H9 (cell line): ENCODE results near the gene DCDC1. TPM values are rescaled to one million over a fixed set of nuclear protein-coding genes. Genes with fewer than 3 reads are reported as not detected.

Source experiments
- DNase-seq: peaks from one replicate; pipeline ENCODE4 v3.0.0-alpha.2; 2017
- H2AFZ ChIP-seq: one replicate; pipeline ENCODE4 v1.6.1; 2013; ENCODE audit warnings: mild to moderate bottlenecking, low read length, control low read depth, moderate library complexity
- H2AK5ac ChIP-seq: 2 replicates; pipeline ENCODE4 v1.6.1; 2013; ENCODE audit warnings: low read length, control low read depth, mixed read lengths; ENCODE audit not compliant: insufficient read length
- H2BK120ac ChIP-seq: one replicate; pipeline ENCODE4 v1.6.1; 2013; ENCODE audit warnings: low read depth, mild to moderate bottlenecking, low read length, control low read depth, inconsistent platforms; ENCODE audit not compliant: poor library complexity, severe bottlenecking
- H2BK12ac ChIP-seq: 2 replicates; pipeline ENCODE4 v1.6.1; 2013; ENCODE audit warnings: low read length, control low read depth, mixed read lengths, low read depth; ENCODE audit not compliant: insufficient read length
- H2BK15ac ChIP-seq: 2 replicates; pipeline ENCODE4 v1.6.1; 2013; ENCODE audit warnings: low read depth, low read length, control low read depth
- H2BK20ac ChIP-seq: one replicate; pipeline ENCODE4 v1.6.1; 2013; ENCODE audit warnings: low read depth, mild to moderate bottlenecking, low read length, control low read depth, inconsistent platforms; ENCODE audit not compliant: poor library complexity, severe bottlenecking
- H2BK5ac ChIP-seq: 2 replicates; pipeline ENCODE4 v1.6.1; 2013; ENCODE audit warnings: low read length, control low read depth, mixed read lengths; ENCODE audit not compliant: insufficient read length
- H3K14ac ChIP-seq: 2 replicates; pipeline ENCODE4 v1.6.1; 2013; ENCODE audit warnings: low read length, control low read depth; ENCODE audit not compliant: insufficient read depth
- H3K18ac ChIP-seq: 2 replicates; pipeline ENCODE4 v1.6.1; 2013; ENCODE audit warnings: low read depth, mild to moderate bottlenecking, mixed read lengths, low read length, control low read depth; ENCODE audit not compliant: insufficient read length
- H3K23ac ChIP-seq: 2 replicates; pipeline ENCODE4 v1.6.1; 2013; ENCODE audit warnings: low read length, control low read depth, mixed read lengths, low read depth; ENCODE audit not compliant: insufficient read length
- H3K23me2 ChIP-seq: 2 replicates; pipeline ENCODE4 v1.6.1; 2013; ENCODE audit warnings: low read depth, mild to moderate bottlenecking, mixed read lengths, low read length, control low read depth; ENCODE audit not compliant: insufficient read length, poor library complexity, severe bottlenecking
- H3K27ac ChIP-seq: 2 replicates; pipeline ENCODE4 v1.5.1; 2013; ENCODE audit warnings: low read length, control low read depth, mixed read lengths, low read depth; ENCODE audit not compliant: insufficient read length
- H3K27me3 ChIP-seq: 2 replicates; pipeline ENCODE4 v1.6.1; 2013; ENCODE audit warnings: low read length, control low read depth, inconsistent platforms; ENCODE audit not compliant: insufficient read depth
- H3K4ac ChIP-seq: 2 replicates; pipeline ENCODE4 v1.6.1; 2013; ENCODE audit warnings: low read depth, mild to moderate bottlenecking, control low read depth, inconsistent platforms, low read length, moderate library complexity
- H3K4me1 ChIP-seq: 2 replicates; pipeline ENCODE4 v1.6.1; 2013; ENCODE audit warnings: low read length, control low read depth, inconsistent platforms; ENCODE audit not compliant: insufficient read depth
- H3K4me2 ChIP-seq: 2 replicates; pipeline ENCODE4 v1.6.1; 2013; ENCODE audit warnings: low read length, control low read depth, mixed read lengths; ENCODE audit not compliant: insufficient read length, insufficient read depth
- H3K56ac ChIP-seq: 2 replicates; pipeline ENCODE4 v1.6.1; 2013; ENCODE audit warnings: low read depth, mild to moderate bottlenecking, mixed read lengths, low read length, control low read depth; ENCODE audit not compliant: insufficient read length
- H3K79me1 ChIP-seq: 2 replicates; pipeline ENCODE4 v1.6.1; 2013; ENCODE audit warnings: low read depth, mild to moderate bottlenecking, moderate library complexity, low read length, control low read depth, inconsistent platforms; ENCODE audit not compliant: insufficient read depth, poor library complexity, severe bottlenecking
- H3K79me2 ChIP-seq: 2 replicates; pipeline ENCODE4 v1.6.1; 2013; ENCODE audit warnings: low read length, control low read depth, inconsistent platforms; ENCODE audit not compliant: insufficient read depth
- H3K9ac ChIP-seq: 2 replicates; pipeline ENCODE4 v1.6.1; 2013; ENCODE audit warnings: low read length, control low read depth, mixed read lengths; ENCODE audit not compliant: insufficient read length; ENCODE audit errors: extremely low read depth
- H3K9me3 ChIP-seq: one replicate; pipeline ENCODE4 v1.6.1; 2013; ENCODE audit warnings: low read depth, low read length, inconsistent platforms; ENCODE audit not compliant: control insufficient read depth
- H3T11ph ChIP-seq: one replicate; pipeline ENCODE4 v1.6.1; 2013; ENCODE audit warnings: mild to moderate bottlenecking, low read length, control low read depth, inconsistent platforms
- H4K20me1 ChIP-seq: one replicate; pipeline ENCODE4 v1.6.1; 2013; ENCODE audit not compliant: control insufficient read depth, insufficient read length, insufficient read depth
- H4K5ac ChIP-seq: 2 replicates; pipeline ENCODE4 v1.6.1; 2013; ENCODE audit warnings: low read depth, mild to moderate bottlenecking, mixed read lengths, low read length, control low read depth; ENCODE audit not compliant: insufficient read length
- H4K8ac ChIP-seq: replicated peaks from 2 replicates; pipeline ENCODE4 v1.6.1; 2013; ENCODE audit warnings: low read length, control low read depth, mixed read lengths, low read depth; ENCODE audit not compliant: insufficient read length
- H4K91ac ChIP-seq: 2 replicates; pipeline ENCODE4 v1.6.1; 2013; ENCODE audit warnings: low read depth, mild to moderate bottlenecking, moderate library complexity, mixed read lengths, low read length, control low read depth; ENCODE audit not compliant: insufficient read length
- H3K27ac Mint-ChIP-seq, 3 experiments: 2 replicates in 2 of 3; 3 replicates in 1 of 3; pipeline ENCODE4 v1.8.0; 2020 to 2021; ENCODE audit warnings: mixed read lengths in 3 of 3, mild to moderate bottlenecking in 1 of 3, moderate library complexity in 1 of 3
- H3K27me3 Mint-ChIP-seq: 2 replicates; pipeline ENCODE4 v1.8.0; 2021; ENCODE audit warnings: low read depth, mild to moderate bottlenecking, moderate library complexity, mixed read lengths
- H3K36me3 Mint-ChIP-seq, 3 experiments: 2 replicates in 2 of 3; 3 replicates in 1 of 3; pipeline ENCODE4 v1.8.0; 2020 to 2021; ENCODE audit warnings: low read depth in 3 of 3, mixed read lengths in 3 of 3; ENCODE audit not compliant: insufficient read depth in 1 of 3
- H3K4me1 Mint-ChIP-seq, 2 experiments: 2 replicates each; pipeline ENCODE4 v1.8.0; 2020; ENCODE audit warnings: mixed read lengths in 2 of 2
- H3K4me3 Mint-ChIP-seq, 2 experiments: 2 replicates in 1 of 2; 3 replicates in 1 of 2; pipeline ENCODE4 v1.8.0; 2020 to 2021; ENCODE audit warnings: mild to moderate bottlenecking in 2 of 2, mixed read lengths in 2 of 2, moderate library complexity in 1 of 2
- H3K9me3 Mint-ChIP-seq, 2 experiments: 2 replicates in 1 of 2; 3 replicates in 1 of 2; pipeline ENCODE4 v1.8.0; 2020; ENCODE audit warnings: mild to moderate bottlenecking in 2 of 2, mixed read lengths in 2 of 2, moderate library complexity in 1 of 2
- CTCF ChIP-seq: fragments of 200-600 bp; sonication (generic); conservative IDR thresholded peaks from 3 replicates; pipeline ENCODE4 v1.8.0; 2021; ENCODE audit warnings: antibody characterized with exemption, mild to moderate bottlenecking
- WGBS: extraction: QIAGEN DNeasy Blood & Tissue Kit; methylation state at CpG from one replicate; pipeline ENCODE4 v1.1.7; 2013; ENCODE audit warnings: missing lambda C conversion rate, low lambda C conversion rate, mixed read lengths; ENCODE audit not compliant: insufficient read length; ENCODE audit errors: extremely low coverage; 5-methylcytosine and 5-hydroxymethylcytosine counted together
- total RNA-seq: library from RNA; stranded (reverse); gene quantifications from 2 replicates; pipeline ENCODE4 v1.2.1, GENCODE V29; 2021

DCDC1 gene
- total RNA-seq, 1 experiment from 2014 or later, result 0.09 TPM

- no peak for DNase-seq
- no peaks in the 10 kb centered on the region for H3K23me2 ChIP-seq
- TF ChIP-seq CTCF, result no peak
- H3K36me3 Mint-ChIP-seq, result no peaks in the 10 kb centered on the region
- no peak overlapping the region for H3K18ac ChIP-seq
- H3K27me3 ChIP-seq, result no peaks in the 10 kb centered on the region
- peaks cover 16 to 21% of the 10 kb centered on the region in 2 experiments for H3K4me1 Mint-ChIP-seq
- no peak overlapping the region for H2BK5ac ChIP-seq
- no peak overlapping the region for H3K14ac ChIP-seq
- no peaks in the 10 kb centered on the region for H3K79me1 ChIP-seq
- no peak overlapping the region for H3K4me2 ChIP-seq
- H3K27ac ChIP-seq, result no peak overlapping the region
- no peak overlapping the region for H2BK120ac ChIP-seq
- H3K9me3 Mint-ChIP-seq, result no peaks in the 10 kb centered on the region
- H3K79me2 ChIP-seq, result no peaks in the 10 kb centered on the region
- H4K91ac ChIP-seq, result no peak overlapping the region
- no peak overlapping the region for H3T11ph ChIP-seq
- no peak overlapping the region for H2BK15ac ChIP-seq
- H3K9me3 ChIP-seq, result no peaks in the 10 kb centered on the region
- no peak overlapping the region for H3K27ac Mint-ChIP-seq
- no peak overlapping the region for H3K9ac ChIP-seq
- no peak overlapping the region for H4K5ac ChIP-seq
- no peaks in the 10 kb centered on the region for H3K4me1 ChIP-seq
- no CpG with 5 or more reads among the region's 2 CpGs for WGBS
- H2BK20ac ChIP-seq, result no peak overlapping the region
- H3K4ac ChIP-seq, result no peak overlapping the region
- no peak overlapping the region for H2AFZ ChIP-seq
- no peaks in the 10 kb centered on the region for H4K20me1 ChIP-seq
- no peak overlapping the region for H3K23ac ChIP-seq
- no peak overlapping the region for H2BK12ac ChIP-seq
- H3K56ac ChIP-seq, result no peak overlapping the region
- H4K8ac ChIP-seq, result no peak overlapping the region
- H3K4me3 Mint-ChIP-seq, result no peak overlapping the region
- no peak overlapping the region for H2AK5ac ChIP-seq
- peaks cover 4% of the 10 kb centered on the region; the same call in 1 of the 2 replicates for H3K27me3 Mint-ChIP-seq
Observed at GRCh38 chr11:30917266-30917665, 452.3 kb downstream of the DCDC1 start.
